Measurements from ENCODE around the gene MLEC. TPM values are rescaled to one million over a fixed set of nuclear protein-coding genes. Genes with fewer than 3 reads are reported as not detected.
A peak's percentile ranks its signal among the peaks of the same experiment; 100 is the strongest.

The MLEC gene
- 137 and 146 TPM in 2 replicates for total RNA-seq

GRCh38 chr12:120686690-120687577, at the start of gene MLEC:
MLEC (plus strand) TSS chr12:120687149; CDS start chr12:120687297, 148 bp downstream.
- DNase-seq (ENCODE audit: low read depth): peak; percentile 84

- no peak for DNase-seq (ENCODE audit: low read depth)
These were observed 46.9 kb upstream of the MLEC start, which contains the start of gene CABP1 for GRCh38 chr12:120639771-120640721. CABP1 (plus strand) TSS chr12:120640626; CDS start chr12:120640686, 60 bp downstream.

- peak; percentile 34 for DNase-seq (ENCODE audit: low read depth)
These were observed 45.8 kb upstream of the MLEC start for GRCh38 chr12:120640861-120641833.

- DNase-seq (ENCODE audit: low read depth): no peak
These were observed 44.8 kb upstream of the MLEC start for GRCh38 chr12:120642121-120642520.

- DNase-seq (ENCODE audit: low read depth): peak; percentile 75
These were observed 44.1 kb upstream of the MLEC start for GRCh38 chr12:120642826-120643225.

GRCh38 chr12:120643574-120643973, 43.4 kb upstream of the MLEC start:
- DNase-seq (ENCODE audit: low read depth): no peak

- DNase-seq (ENCODE audit: low read depth): no peak
These were observed 40.9 kb upstream of the MLEC start for GRCh38 chr12:120646044-120646443.

GRCh38 chr12:120647375-120647755, 39.6 kb upstream of the MLEC start:
- no peak for DNase-seq (ENCODE audit: low read depth)

GRCh38 chr12:120649442-120650232, 37.3 kb upstream of the MLEC start:
- DNase-seq (ENCODE audit: low read depth): no peak

- DNase-seq (ENCODE audit: low read depth): no peak
These were observed 36.7 kb upstream of the MLEC start for GRCh38 chr12:120650233-120650690.

GRCh38 chr12:120651821-120652220, 35.1 kb upstream of the MLEC start:
- DNase-seq (ENCODE audit: low read depth): no peak

- DNase-seq (ENCODE audit: low read depth): no peak
These were observed 34.1 kb upstream of the MLEC start for GRCh38 chr12:120652656-120653435.

- DNase-seq (ENCODE audit: low read depth): no peak
These were observed 33.3 kb upstream of the MLEC start for GRCh38 chr12:120653611-120654010.

- DNase-seq (ENCODE audit: low read depth): no peak
These were observed 32.3 kb upstream of the MLEC start for GRCh38 chr12:120654656-120655055.

GRCh38 chr12:120656008-120656407, 30.9 kb upstream of the MLEC start:
- no peak for DNase-seq (ENCODE audit: low read depth)

- no peak for DNase-seq (ENCODE audit: low read depth)
These were observed 28.4 kb upstream of the MLEC start for GRCh38 chr12:120658286-120659150.

- no peak for DNase-seq (ENCODE audit: low read depth)
These were observed 27.8 kb upstream of the MLEC start for GRCh38 chr12:120659151-120659525.

- DNase-seq (ENCODE audit: low read depth): no peak
These were observed 25.5 kb upstream of the MLEC start for GRCh38 chr12:120661432-120661831.
